ENCODE measurements around the gene NLGN4X.

NLGN4X gene

GRCh38 chrX:6199486-6199885 is 29.2 kb downstream of the NLGN4X start:
- Mint-ChIP-seq H3K9me3 (no peaks in the 10 kb centered on the region), H3K27me3 (no peaks in the 10 kb centered on the region), H3K36me3 (ENCODE audit: low read depth) (no peaks in the 10 kb centered on the region), H3K4me3 (no peak overlapping the region), H3K4me1 (no peaks in the 10 kb centered on the region), H3K27ac (no peak overlapping the region)
- ATAC-seq (no peak), DNase-seq (no peak)

- DNase-seq (no peak), ATAC-seq (no peak)
- no peak overlapping the region for H3K4me3 Mint-ChIP-seq
- H3K27me3 Mint-ChIP-seq: no peaks in the 10 kb centered on the region
- no peak overlapping the region for H3K27ac Mint-ChIP-seq
- no peaks in the 10 kb centered on the region for H3K4me1 Mint-ChIP-seq
- no peaks in the 10 kb centered on the region for H3K36me3 Mint-ChIP-seq (ENCODE audit: low read depth)
- no peaks in the 10 kb centered on the region for H3K9me3 Mint-ChIP-seq
These were observed 41.4 kb downstream of the NLGN4X start for GRCh38 chrX:6187256-6187655.

- no peak overlapping the region for H3K4me3 Mint-ChIP-seq
- peaks cover 1% of the 10 kb centered on the region for H3K27me3 Mint-ChIP-seq
- DNase-seq (no peak), ATAC-seq (no peak)
- no peaks in the 10 kb centered on the region for H3K4me1 Mint-ChIP-seq
- H3K9me3 Mint-ChIP-seq: no peaks in the 10 kb centered on the region
- H3K27ac Mint-ChIP-seq: no peak overlapping the region
- H3K36me3 Mint-ChIP-seq (ENCODE audit: low read depth): no peaks in the 10 kb centered on the region
These were observed 43.7 kb downstream of the NLGN4X start for GRCh38 chrX:6184900-6185515.

- ATAC-seq: no peak
- no peak for DNase-seq
- no peaks in the 10 kb centered on the region for H3K27me3 Mint-ChIP-seq
- H3K27ac Mint-ChIP-seq: no peak overlapping the region
- no peak overlapping the region for H3K4me3 Mint-ChIP-seq
- no peaks in the 10 kb centered on the region for H3K9me3 Mint-ChIP-seq
- no peaks in the 10 kb centered on the region for H3K36me3 Mint-ChIP-seq (ENCODE audit: low read depth)
- H3K4me1 Mint-ChIP-seq: no peaks in the 10 kb centered on the region
These were observed 52.8 kb downstream of the NLGN4X start for GRCh38 chrX:6175914-6176313.

- DNase-seq (no peak), ATAC-seq (no peak)
- no peaks in the 10 kb centered on the region for H3K27me3 Mint-ChIP-seq
- no peaks in the 10 kb centered on the region for H3K36me3 Mint-ChIP-seq (ENCODE audit: low read depth)
- no peak overlapping the region for H3K27ac Mint-ChIP-seq
- no peaks in the 10 kb centered on the region for H3K4me1 Mint-ChIP-seq
- H3K9me3 Mint-ChIP-seq: no peaks in the 10 kb centered on the region
- no peak overlapping the region for H3K4me3 Mint-ChIP-seq
These were observed 58.2 kb downstream of the NLGN4X start for GRCh38 chrX:6170424-6170823.

GRCh38 chrX:6169407-6169806 is 59.3 kb downstream of the NLGN4X start:
- H3K27ac Mint-ChIP-seq: no peak overlapping the region
- no peak for ATAC-seq

GRCh38 chrX:6163721-6164120 is 64.9 kb downstream of the NLGN4X start:
- ATAC-seq (no peak), DNase-seq (no peak)
- Mint-ChIP-seq H3K27me3 (no peaks in the 10 kb centered on the region), H3K9me3 (no peaks in the 10 kb centered on the region), H3K4me1 (no peaks in the 10 kb centered on the region), H3K4me3 (no peak overlapping the region), H3K36me3 (ENCODE audit: low read depth) (no peaks in the 10 kb centered on the region), H3K27ac (no peak overlapping the region)

More at GRCh38 chrX:6169407-6169806, 59.3 kb downstream of the NLGN4X start:
- Mint-ChIP-seq H3K4me1 (no peaks in the 10 kb centered on the region), H3K36me3 (ENCODE audit: low read depth) (no peaks in the 10 kb centered on the region), H3K27me3 (no peaks in the 10 kb centered on the region), H3K4me3 (no peak overlapping the region), H3K9me3 (no peaks in the 10 kb centered on the region)
- DNase-seq: no peak

- no peaks in the 10 kb centered on the region for H3K4me1 Mint-ChIP-seq
- DNase-seq (no peak), ATAC-seq (no peak)
- no peak overlapping the region for H3K4me3 Mint-ChIP-seq
- no peaks in the 10 kb centered on the region for H3K9me3 Mint-ChIP-seq
- no peak overlapping the region for H3K27ac Mint-ChIP-seq
- H3K36me3 Mint-ChIP-seq (ENCODE audit: low read depth): no peaks in the 10 kb centered on the region
- no peaks in the 10 kb centered on the region for H3K27me3 Mint-ChIP-seq
These were observed 69.2 kb downstream of the NLGN4X start for GRCh38 chrX:6159468-6159867.

- no peak for DNase-seq
- ATAC-seq: no peak
- H3K4me3 Mint-ChIP-seq: no peak overlapping the region
These were observed 76.7 kb downstream of the NLGN4X start for GRCh38 chrX:6151971-6152370.

GRCh38 chrX:6149060-6149872 is 79.4 kb downstream of the NLGN4X start:
- H3K36me3 Mint-ChIP-seq (ENCODE audit: low read depth): no peaks in the 10 kb centered on the region
- DNase-seq (no peak), ATAC-seq (no peak)
- H3K27ac Mint-ChIP-seq: no peak overlapping the region
- H3K4me1 Mint-ChIP-seq: no peaks in the 10 kb centered on the region
- no peaks in the 10 kb centered on the region for H3K27me3 Mint-ChIP-seq
- no peaks in the 10 kb centered on the region for H3K9me3 Mint-ChIP-seq
- no peak overlapping the region for H3K4me3 Mint-ChIP-seq

More at GRCh38 chrX:6151971-6152370, 76.7 kb downstream of the NLGN4X start:
- Mint-ChIP-seq H3K4me1 (no peaks in the 10 kb centered on the region), H3K9me3 (no peaks in the 10 kb centered on the region), H3K27me3 (no peaks in the 10 kb centered on the region), H3K36me3 (ENCODE audit: low read depth) (no peaks in the 10 kb centered on the region), H3K27ac (no peak overlapping the region)

GRCh38 chrX:6134255-6134654 is 94.4 kb downstream of the NLGN4X start:
- ATAC-seq: no peak
- Mint-ChIP-seq H3K9me3 (peaks cover 1% of the 10 kb centered on the region), H3K4me3 (no peak overlapping the region), H3K27me3 (no peaks in the 10 kb centered on the region), H3K36me3 (ENCODE audit: low read depth) (no peaks in the 10 kb centered on the region), H3K27ac (no peak overlapping the region), H3K4me1 (no peaks in the 10 kb centered on the region)
- DNase-seq: no peak

GRCh38 chrX:6132970-6133369 is 95.7 kb downstream of the NLGN4X start:
- ATAC-seq: no peak
- H3K4me3 Mint-ChIP-seq: no peak overlapping the region
- no peaks in the 10 kb centered on the region for H3K27me3 Mint-ChIP-seq
- no peak overlapping the region for H3K27ac Mint-ChIP-seq
- no peak for DNase-seq
- H3K36me3 Mint-ChIP-seq (ENCODE audit: low read depth): no peaks in the 10 kb centered on the region
- H3K4me1 Mint-ChIP-seq: no peaks in the 10 kb centered on the region
- H3K9me3 Mint-ChIP-seq: no peaks in the 10 kb centered on the region

- H3K9me3 Mint-ChIP-seq: no peaks in the 10 kb centered on the region
- no peaks in the 10 kb centered on the region for H3K36me3 Mint-ChIP-seq (ENCODE audit: low read depth)
These were observed 97.4 kb downstream of the NLGN4X start for GRCh38 chrX:6131287-6131686.

GRCh38 chrX:6129195-6129594 is 99.5 kb downstream of the NLGN4X start:
- no peaks in the 10 kb centered on the region for H3K27me3 Mint-ChIP-seq
- H3K4me3 Mint-ChIP-seq: no peak overlapping the region
- no peak for DNase-seq
- H3K36me3 Mint-ChIP-seq (ENCODE audit: low read depth): no peaks in the 10 kb centered on the region
- H3K27ac Mint-ChIP-seq: no peak overlapping the region
- H3K4me1 Mint-ChIP-seq: no peaks in the 10 kb centered on the region
- no peaks in the 10 kb centered on the region for H3K9me3 Mint-ChIP-seq
- no peak for ATAC-seq

More at GRCh38 chrX:6131287-6131686, 97.4 kb downstream of the NLGN4X start:
- H3K27ac Mint-ChIP-seq: no peak overlapping the region
- ATAC-seq: no peak
- no peak for DNase-seq
- H3K27me3 Mint-ChIP-seq: no peaks in the 10 kb centered on the region
- no peak overlapping the region for H3K4me3 Mint-ChIP-seq
- no peaks in the 10 kb centered on the region for H3K4me1 Mint-ChIP-seq

- no peaks in the 10 kb centered on the region for H3K4me1 Mint-ChIP-seq
- H3K4me3 Mint-ChIP-seq: no peak overlapping the region
- no peaks in the 10 kb centered on the region for H3K9me3 Mint-ChIP-seq
- H3K36me3 Mint-ChIP-seq (ENCODE audit: low read depth): peaks cover 2% of the 10 kb centered on the region
- H3K27ac Mint-ChIP-seq: no peak overlapping the region
- H3K27me3 Mint-ChIP-seq: no peaks in the 10 kb centered on the region
- no peak for ATAC-seq
- DNase-seq: no peak
These were observed 108.3 kb downstream of the NLGN4X start for GRCh38 chrX:6120329-6120728.
